ENCODE results near the gene JUP. TPM values are rescaled to one million over a fixed set of nuclear protein-coding genes. Genes with fewer than 3 reads are reported as not detected.

The JUP gene
- total RNA-seq, 1 donor from 2014 or later: 28.5 TPM

GRCh38 chr17:41718287-41718645 lies 68.2 kb downstream of the JUP start:
- Histone ChIP-seq H3F3A (ENCODE audit: low read depth) (no peaks in the 10 kb centered on the region), H3K79me2 (ENCODE audit: low read depth) (no peaks in the 10 kb centered on the region), H3K4me2 (no peak overlapping the region), H4K20me1 (ENCODE audit: low read depth) (no peaks in the 10 kb centered on the region), H3K9me3 (ENCODE audit: low read depth) (no peaks in the 10 kb centered on the region), H3K9ac (no peak overlapping the region), H3K27ac (no peak overlapping the region), H3K27me3 (peaks cover 4% of the 10 kb centered on the region), H3K36me3 (no peaks in the 10 kb centered on the region), H3K4me1 (no peaks in the 10 kb centered on the region), H3K4me3 (no peak overlapping the region), H2AFZ (replicated peaks) (peak overlapping the region; percentile 46)
- no peak overlapping the region for H3K4me3 Mint-ChIP-seq
- H3K4me1 Mint-ChIP-seq: peaks cover 17% of the 10 kb centered on the region
- no peak for DNase-seq (ENCODE audit: low spot score)
- no peak overlapping the region for H3K27ac Mint-ChIP-seq
- no peaks in the 10 kb centered on the region for H3K9me3 Mint-ChIP-seq
- H3K27me3 Mint-ChIP-seq (ENCODE audit: insufficient read depth, low read depth): peaks cover 8% of the 10 kb centered on the region
- no peaks in the 10 kb centered on the region for H3K36me3 Mint-ChIP-seq
- no peak for TF ChIP-seq EZH2 (IDR thresholded peaks at IDR 0.05)
- no peak for TF ChIP-seq EZH2phosphoT487 (IDR thresholded peaks at IDR 0.05)
- TF ChIP-seq, protein P1, sequence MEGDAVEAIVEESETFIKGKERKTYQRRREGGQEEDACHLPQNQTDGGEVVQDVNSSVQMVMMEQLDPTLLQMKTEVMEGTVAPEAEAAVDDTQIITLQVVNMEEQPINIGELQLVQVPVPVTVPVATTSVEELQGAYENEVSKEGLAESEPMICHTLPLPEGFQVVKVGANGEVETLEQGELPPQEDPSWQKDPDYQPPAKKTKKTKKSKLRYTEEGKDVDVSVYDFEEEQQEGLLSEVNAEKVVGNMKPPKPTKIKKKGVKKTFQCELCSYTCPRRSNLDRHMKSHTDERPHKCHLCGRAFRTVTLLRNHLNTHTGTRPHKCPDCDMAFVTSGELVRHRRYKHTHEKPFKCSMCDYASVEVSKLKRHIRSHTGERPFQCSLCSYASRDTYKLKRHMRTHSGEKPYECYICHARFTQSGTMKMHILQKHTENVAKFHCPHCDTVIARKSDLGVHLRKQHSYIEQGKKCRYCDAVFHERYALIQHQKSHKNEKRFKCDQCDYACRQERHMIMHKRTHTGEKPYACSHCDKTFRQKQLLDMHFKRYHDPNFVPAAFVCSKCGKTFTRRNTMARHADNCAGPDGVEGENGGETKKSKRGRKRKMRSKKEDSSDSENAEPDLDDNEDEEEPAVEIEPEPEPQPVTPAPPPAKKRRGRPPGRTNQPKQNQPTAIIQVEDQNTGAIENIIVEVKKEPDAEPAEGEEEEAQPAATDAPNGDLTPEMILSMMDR (IDR thresholded peaks at IDR 0.05): no peak

DNA sequence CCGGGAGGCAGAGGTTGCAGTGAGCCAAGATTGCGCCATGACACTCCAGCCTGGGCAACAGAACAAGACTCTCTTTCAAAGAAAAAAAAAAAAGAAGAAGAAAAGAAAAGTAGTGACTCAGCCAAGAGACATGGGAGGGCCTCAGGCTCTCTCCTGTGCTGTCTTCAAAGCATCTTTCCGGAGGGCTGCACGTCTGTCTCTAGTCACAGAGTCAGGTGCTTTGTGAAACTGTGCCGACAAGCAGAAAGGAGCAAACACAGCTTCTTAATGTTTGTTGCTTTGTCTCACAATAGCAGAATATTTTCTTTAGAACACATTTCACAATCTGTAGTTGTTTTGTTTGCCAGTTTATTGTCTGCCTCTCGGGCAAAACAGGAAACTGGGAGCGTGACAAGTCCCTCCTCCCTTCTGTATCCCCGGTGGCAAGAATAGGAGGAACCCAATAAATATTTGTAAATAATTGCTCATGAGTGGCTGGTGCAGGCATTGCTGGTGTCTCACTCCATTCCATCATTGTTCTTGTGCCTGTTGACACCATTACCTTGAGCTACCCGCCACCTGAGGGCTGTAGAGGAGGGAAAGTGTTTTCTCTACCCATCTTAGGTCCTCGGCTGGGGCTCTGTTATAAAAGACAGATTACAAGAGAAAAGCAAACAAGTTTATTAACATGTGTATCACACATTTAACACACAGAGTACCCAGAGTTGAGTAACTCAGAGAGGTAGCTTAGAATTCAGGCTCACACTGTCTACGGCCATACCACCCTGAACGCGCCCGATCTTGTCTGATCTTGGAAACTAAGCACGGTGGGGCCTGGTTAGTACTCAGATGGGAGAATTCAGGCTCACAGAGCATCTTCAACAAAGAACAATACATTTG lies 68.9 kb downstream of the JUP start:
- H3K79me2 ChIP-seq (ENCODE audit: low read depth): no peaks in the 10 kb centered on the region
- no peaks in the 10 kb centered on the region for H3K9me3 ChIP-seq (ENCODE audit: low read depth)
- no peak overlapping the region for H3K4me3 Mint-ChIP-seq
- no peak overlapping the region for H3K27ac ChIP-seq
- no peaks in the 10 kb centered on the region for H3K36me3 ChIP-seq
- H3K27ac Mint-ChIP-seq: peak overlapping the region; percentile 33
- peaks cover 8% of the 10 kb centered on the region for H3K27me3 Mint-ChIP-seq (ENCODE audit: insufficient read depth, low read depth)
- no peaks in the 10 kb centered on the region for H3K4me1 ChIP-seq
- no peaks in the 10 kb centered on the region for H4K20me1 ChIP-seq (ENCODE audit: low read depth)
- H3K36me3 Mint-ChIP-seq: no peaks in the 10 kb centered on the region
- peaks cover 10% of the 10 kb centered on the region for H3K27me3 ChIP-seq
- DNase-seq (ENCODE audit: low spot score): no peak
- H3K4me2 ChIP-seq: no peak overlapping the region
- peaks cover 17% of the 10 kb centered on the region for H3K4me1 Mint-ChIP-seq
- no peak overlapping the region for H3K4me3 ChIP-seq
- no peaks in the 10 kb centered on the region for H3K9me3 Mint-ChIP-seq
- no peak overlapping the region for H3K9ac ChIP-seq
- H3F3A ChIP-seq (ENCODE audit: low read depth): no peaks in the 10 kb centered on the region
- TF ChIP-seq, protein P1 (IDR thresholded peaks at IDR 0.05): no peak
- TF ChIP-seq EZH2phosphoT487 (IDR thresholded peaks at IDR 0.05) (no peak), EZH2 (IDR thresholded peaks at IDR 0.05) (no peak)
- peak overlapping the region; percentile 46 for H2AFZ ChIP-seq (replicated peaks)

DNA sequence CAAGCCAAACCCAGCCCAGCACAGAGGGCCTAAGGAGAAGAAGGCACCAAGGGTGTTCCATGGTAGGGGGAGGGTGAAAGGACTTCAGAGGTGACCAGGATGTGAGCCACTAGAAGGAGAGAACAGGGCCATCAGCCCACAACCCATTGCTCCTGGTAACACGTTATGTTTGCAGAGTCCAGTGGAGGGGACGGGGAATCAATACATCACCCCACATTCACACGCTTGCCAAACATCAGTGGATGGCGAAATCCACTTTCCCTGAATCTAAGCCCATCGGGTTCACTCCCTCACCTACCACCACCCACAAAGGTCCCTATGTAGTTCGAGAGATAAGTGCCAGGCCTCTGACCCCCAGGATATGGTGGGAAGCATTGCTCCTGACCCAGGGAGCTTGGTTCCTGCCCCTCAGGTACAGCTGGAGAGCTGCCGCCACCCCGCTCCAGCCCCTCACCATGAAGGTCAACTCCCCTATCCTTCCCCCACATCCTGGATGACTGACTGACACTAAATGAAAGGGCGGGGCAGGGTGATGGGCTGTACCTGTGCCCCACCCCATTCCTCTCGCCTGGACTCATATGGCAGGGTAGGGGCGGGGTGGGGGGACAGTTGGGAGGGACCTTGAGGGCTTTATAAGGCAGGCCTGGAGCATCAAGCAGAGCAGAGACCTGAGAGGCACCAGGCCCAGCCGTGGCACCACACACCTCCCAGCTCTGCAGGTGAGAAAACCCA lies 74.7 kb downstream of the JUP start, which contains the start of gene GAST:
GAST (plus strand) TSS at position 663 of the 732 bp plus-strand sequence. CDS start 3,106 bp downstream, outside the sequence.
- H2AFZ ChIP-seq (replicated peaks): no peak within 1 kb of the TSS
- Mint-ChIP-seq H3K4me1 (peaks cover 24% of the 10 kb centered on the region), H3K9me3 (no peaks in the 10 kb centered on the region), H3K4me3 (no peak within 1 kb of the TSS), H3K36me3 (no peaks in the 10 kb centered on the region), H3K27me3 (ENCODE audit: insufficient read depth, low read depth) (peaks cover 9% of the 10 kb centered on the region), H3K27ac (peak within 1 kb of the TSS; percentile 50)
- no peak for DNase-seq (ENCODE audit: low spot score)
- H4K20me1 ChIP-seq (ENCODE audit: low read depth): no peaks in the 10 kb centered on the region
- no peaks in the 10 kb centered on the region for H3K79me2 ChIP-seq (ENCODE audit: low read depth)
- H3K9ac ChIP-seq: no peak within 1 kb of the TSS
- H3K4me3 ChIP-seq: no peak within 1 kb of the TSS
- no peaks in the 10 kb centered on the region for H3F3A ChIP-seq (ENCODE audit: low read depth)
- H3K27me3 ChIP-seq: peaks cover 65% of the 10 kb centered on the region
- H3K4me1 ChIP-seq: no peaks in the 10 kb centered on the region
- H3K27ac ChIP-seq: no peak within 1 kb of the TSS
- H3K4me2 ChIP-seq: no peak within 1 kb of the TSS
- no peaks in the 10 kb centered on the region for H3K36me3 ChIP-seq
- H3K9me3 ChIP-seq (ENCODE audit: low read depth): no peaks in the 10 kb centered on the region
- TF ChIP-seq EZH2 (IDR thresholded peaks at IDR 0.05) (no peak), EZH2phosphoT487 (IDR thresholded peaks at IDR 0.05) (no peak)
- TF ChIP-seq, protein P1 (IDR thresholded peaks at IDR 0.05): no peak
